IMR-90 (cell line): Measurements from ENCODE around the gene HLA-DRB1. TPM values are rescaled to one million over a fixed set of nuclear protein-coding genes. Genes with fewer than 3 reads are reported as not detected.

ENCODE experiments used
- ATAC-seq: fragments of 200-7000 bp; cut with Tn5 transposase; 2 replicates; pipeline ENCODE4 v1.9.1; 2020; ENCODE audit warnings: low read depth, mild to moderate bottlenecking, moderate library complexity
- BruUV-seq: library from RNA; stranded (reverse); fragments of 400-500 nt; replicated peaks from 2 replicates; lab custom pipeline; 2021; lab: Mats Ljungman, UMichigan
- CTCF ChIA-PET: fragments of 300-600 bp; formaldehyde crosslinking; extraction: SDS; loops from one replicate; lab custom pipeline; 2021; ENCODE audit warnings: antibody characterized with exemption; lab: Yijun Ruan, JAX
- POLR2A ChIA-PET: fragments of 300-600 bp; sonication (Branson Sonifier 250); formaldehyde crosslinking; loops from one replicate; lab custom pipeline; 2022; ENCODE audit warnings: antibody characterized with exemption; ENCODE audit not compliant: unreplicated experiment; lab: Charles Lee
- DNase-seq: peaks from one replicate; pipeline ENCODE4 v3.0.0; 2013
- H2AFZ ChIP-seq: replicated peaks from 2 replicates; pipeline ENCODE3; 2013; ENCODE audit warnings: low read length, mild to moderate bottlenecking; ENCODE audit not compliant: poor library complexity
- H2AK5ac ChIP-seq: 2 replicates; pipeline ENCODE4 v1.6.1; 2013; ENCODE audit warnings: low read depth, low read length, inconsistent platforms
- H2AK9ac ChIP-seq: replicated peaks from 2 replicates; pipeline ENCODE3; 2013; ENCODE audit warnings: mild to moderate bottlenecking, low read depth, low read length, moderate library complexity; ENCODE audit not compliant: poor library complexity
- H2BK120ac ChIP-seq: 2 replicates; pipeline ENCODE4 v1.6.1; 2013; ENCODE audit warnings: low read depth, low read length, inconsistent platforms
- H2BK15ac ChIP-seq: 3 replicates; pipeline ENCODE4 v1.6.1; 2013; ENCODE audit warnings: low read depth, low read length, inconsistent platforms
- H2BK20ac ChIP-seq: 2 replicates; pipeline ENCODE4 v1.6.1; 2013; ENCODE audit warnings: low read depth, mild to moderate bottlenecking, inconsistent platforms, low read length, moderate library complexity
- H2BK5ac ChIP-seq: 2 replicates; pipeline ENCODE4 v1.6.1; 2013; ENCODE audit warnings: mild to moderate bottlenecking, low read depth, low read length, inconsistent platforms; ENCODE audit not compliant: poor library complexity, severe bottlenecking
- H3K14ac ChIP-seq: replicated peaks from 2 replicates; pipeline ENCODE4 v1.6.1; 2013; ENCODE audit warnings: low read depth, low read length, inconsistent platforms
- H3K18ac ChIP-seq: 2 replicates; pipeline ENCODE4 v1.6.1; 2013; ENCODE audit warnings: low read depth, low read length, control low read depth
- H3K23ac ChIP-seq: 2 replicates; pipeline ENCODE4 v1.6.1; 2013; ENCODE audit warnings: low read depth, low read length, inconsistent platforms
- H3K27ac ChIP-seq: 2 replicates; pipeline ENCODE4 v1.5.1; 2013; ENCODE audit warnings: mild to moderate bottlenecking, control low read depth, low read length; ENCODE audit not compliant: insufficient read depth
- H3K27me3 ChIP-seq: 2 replicates; pipeline ENCODE4 v1.6.1; 2013; ENCODE audit warnings: low read length; ENCODE audit not compliant: control insufficient read depth, insufficient read depth
- H3K36me3 ChIP-seq: 2 replicates; pipeline ENCODE4 v1.6.1; 2013; ENCODE audit warnings: low read length, mixed read lengths; ENCODE audit not compliant: control insufficient read depth, insufficient read depth
- H3K4ac ChIP-seq: 2 replicates; pipeline ENCODE4 v1.6.1; 2013; ENCODE audit warnings: low read depth, low read length, inconsistent platforms
- H3K4me1 ChIP-seq: 2 replicates; pipeline ENCODE4 v1.6.1; 2013; ENCODE audit warnings: low read length, mixed read lengths; ENCODE audit not compliant: control insufficient read depth, insufficient read depth
- H3K4me2 ChIP-seq: 2 replicates; pipeline ENCODE4 v1.6.1; 2013; ENCODE audit warnings: low read depth, mild to moderate bottlenecking, control low read depth, low read length, moderate library complexity
- H3K4me3 ChIP-seq: 2 replicates; pipeline ENCODE4 v1.5.1; 2013; ENCODE audit warnings: low read depth, mild to moderate bottlenecking, control low read depth, low read length, moderate library complexity; ENCODE audit not compliant: insufficient read depth
- H3K56ac ChIP-seq: 2 replicates; pipeline ENCODE4 v1.6.1; 2013; ENCODE audit warnings: low read length, inconsistent platforms; ENCODE audit not compliant: insufficient read depth; ENCODE audit errors: extremely low read depth
- H3K79me1 ChIP-seq, 2 experiments: 2 replicates each; pipeline ENCODE4 v1.6.1; 2013; ENCODE audit warnings: low read length in 2 of 2, inconsistent platforms in 1 of 2, low read depth in 1 of 2
- H3K9ac ChIP-seq: 2 replicates; pipeline ENCODE4 v1.6.1; 2013; ENCODE audit warnings: low read depth, low read length, control low read depth
- H3K9me1 ChIP-seq: 2 replicates; pipeline ENCODE4 v1.6.1; 2013; ENCODE audit warnings: low read length, inconsistent platforms; ENCODE audit not compliant: insufficient read depth
- H3K9me3 ChIP-seq: 2 replicates; pipeline ENCODE4 v1.6.1; 2013; ENCODE audit warnings: low read length; ENCODE audit not compliant: control insufficient read depth, insufficient read depth
- H4K20me1 ChIP-seq: 2 replicates; pipeline ENCODE4 v1.6.1; 2013; ENCODE audit warnings: low read length, inconsistent platforms; ENCODE audit not compliant: insufficient read depth
- H4K5ac ChIP-seq: 2 replicates; pipeline ENCODE4 v1.6.1; 2013; ENCODE audit warnings: mild to moderate bottlenecking, low read depth, low read length, control low read depth
- H4K8ac ChIP-seq, 2 experiments: 2 replicates each; pipeline ENCODE4 v1.6.1; 2013; ENCODE audit warnings: low read depth in 2 of 2, low read length in 2 of 2, control low read depth in 1 of 2, inconsistent platforms in 1 of 2
- H4K91ac ChIP-seq: 2 replicates; pipeline ENCODE4 v1.6.1; 2013; ENCODE audit warnings: low read depth, low read length, inconsistent platforms; ENCODE audit not compliant: insufficient read depth
- BHLHE40 ChIP-seq: fragments of 150-350 bp; IDR thresholded peaks from 2 replicates; pipeline ENCODE4 v1.6.1; 2016; ENCODE audit warnings: mild to moderate bottlenecking, low read depth, low read length
- CHD1 ChIP-seq: IDR thresholded peaks from 2 replicates; pipeline ENCODE4 v1.6.1; 2012; ENCODE audit warnings: low read depth, low read length, improper control_type of control experiment
- CTCF ChIP-seq: conservative IDR thresholded peaks from 2 replicates; pipeline ENCODE4 v1.5.1; 2012; ENCODE audit warnings: mild to moderate bottlenecking, low read depth, low read length, improper control_type of control experiment
- MAFK ChIP-seq: IDR thresholded peaks from 2 replicates; pipeline ENCODE4 v1.6.1; 2012; ENCODE audit warnings: low read depth, low read length, improper control_type of control experiment
- MAZ ChIP-seq: IDR thresholded peaks from 2 replicates; pipeline ENCODE4 v1.6.1; 2012; ENCODE audit warnings: low read depth, mild to moderate bottlenecking, low read length, improper control_type of control experiment, moderate library complexity, borderline replicate concordance
- POLR2A ChIP-seq: IDR thresholded peaks from 2 replicates; pipeline ENCODE4 v1.6.1; 2012; ENCODE audit warnings: mild to moderate bottlenecking, low read depth, low read length
- RAD21 ChIP-seq: IDR thresholded peaks from 2 replicates; pipeline ENCODE4 v1.6.1; 2012; ENCODE audit warnings: low read length, improper control_type of control experiment
- USF2 ChIP-seq: fragments of 150-350 bp; IDR thresholded peaks from 2 replicates; pipeline ENCODE4 v1.6.1; 2017; ENCODE audit warnings: mild to moderate bottlenecking, antibody characterized with exemption, low read length, low read depth
- WGBS, 2 experiments: methylation state at CpG; one replicate each; pipeline versions ENCODE4 v1.1.5 to v1.1.7; 2013; ENCODE audit warnings: missing lambda C conversion rate in 2 of 2; ENCODE audit not compliant: insufficient read length in 1 of 2; ENCODE audit errors: extremely low coverage in 2 of 2; 5-methylcytosine and 5-hydroxymethylcytosine counted together
- dilution Hi-C: fragments of 300-500 bp; cut with HindIII; formaldehyde crosslinking; loops from one replicate; pipeline ENCODE4 v1.14.3; 2018; ENCODE audit warnings: low sequenced_read_pairs; ENCODE audit not compliant: unreplicated experiment
- in situ Hi-C: fragments of 300-500 bp; cut with MboI; formaldehyde crosslinking; loops from 3 replicates; pipeline ENCODE4 v1.14.3; 2019; ENCODE audit warnings: low sequenced_read_pairs, inconsistent platforms, mixed read lengths
- intact Hi-C: fragments of 100-400 bp; cut with micrococcal nuclease; formaldehyde crosslinking; loops from 2 replicates; pipeline ENCODE4 v1.10.0; 2022
- polyA plus RNA-seq, 3 experiments: library from polyadenylated mRNA; depleted of rRNA; stranded (reverse); fragments of >200 nt; gene quantifications; 2 replicates each; pipeline ENCODE4 v1.2.3, GENCODE V29; 2012; ENCODE audit warnings: low replicate concordance in 1 of 3
- total RNA-seq: library from RNA; depleted of rRNA; stranded (reverse); fragments of >200 nt; gene quantifications from 2 replicates; pipeline ENCODE4 v1.2.3, GENCODE V29; 2012

Gene HLA-DRB1
- total and polyA plus RNA-seq, 2 of the 4 experiments (the other 2 are of a cell fraction), result not detected

- Histone ChIP-seq H3K56ac (no peak overlapping the region), H3K9ac (no peak overlapping the region)
- DNase-seq, result no peak
Measured at GRCh38 chr6:32615885-32616532, 26.4 kb upstream of the HLA-DRB1 start.

More at GRCh38 chr6:32615885-32616532, 26.4 kb upstream of the HLA-DRB1 start:
- in situ Hi-C loops (no loop called here), dilution Hi-C loops (no loop called here), intact Hi-C loops (no loop called here)
- ChIA-PET CTCF (no interaction called here), POLR2A (no interaction called here)
- H3K79me1 ChIP-seq, result no peaks in the 10 kb centered on the region
- H2BK20ac ChIP-seq, result no peak overlapping the region
- no peak overlapping the region for H3K18ac ChIP-seq
- H4K5ac ChIP-seq, result no peak overlapping the region
- H2BK120ac ChIP-seq, result no peak overlapping the region
- H4K8ac ChIP-seq, result no peak overlapping the region
- no peak for TF ChIP-seq BHLHE40
- no peak for TF ChIP-seq USF2
- no peak for TF ChIP-seq CTCF
- TF ChIP-seq POLR2A, result no peak
- no peak for TF ChIP-seq RAD21
- TF ChIP-seq MAZ, result no peak
- TF ChIP-seq CHD1, result no peak
- TF ChIP-seq MAFK, result no peak
- H4K91ac ChIP-seq, result no peak overlapping the region
- WGBS, 2 experiments, result 0% methylated on average over 1 of the region's 3 CpGs; no CpG with 5 or more reads in 1 of the 2 experiments
- H4K20me1 ChIP-seq, result no peaks in the 10 kb centered on the region
- H3K4me3 ChIP-seq, result no peak overlapping the region
- H3K23ac ChIP-seq, result no peak overlapping the region
- no TSS peak for BruUV-seq
- H3K36me3 ChIP-seq, result no peaks in the 10 kb centered on the region
- no peak overlapping the region for H2AFZ ChIP-seq
- H2AK9ac ChIP-seq, result no peak overlapping the region
- no peak overlapping the region for H2AK5ac ChIP-seq
- H3K9me1 ChIP-seq, result no peaks in the 10 kb centered on the region
- H3K27ac ChIP-seq, result no peak overlapping the region
- no peak overlapping the region for H3K4me2 ChIP-seq
- no peaks in the 10 kb centered on the region for H3K9me3 ChIP-seq
- H2BK5ac ChIP-seq, result no peak overlapping the region
- no peak for ATAC-seq
- H3K4ac ChIP-seq, result no peak overlapping the region
- no peak overlapping the region for H3K14ac ChIP-seq
- no peak overlapping the region for H2BK15ac ChIP-seq
- no peaks in the 10 kb centered on the region for H3K4me1 ChIP-seq
- no peaks in the 10 kb centered on the region for H3K27me3 ChIP-seq
